ENCODE data around the gene PIK3C3. TPM values are rescaled to one million over a fixed set of nuclear protein-coding genes. Genes with fewer than 3 reads are reported as not detected.
A peak's percentile ranks its signal among the peaks of the same experiment; 100 is the strongest.
"Not testable (repeated sequence)": the region's sequence is repeated elsewhere in the genome, so short reads cannot be mapped to it uniquely, and the experiment has no call there.

Gene PIK3C3
- total RNA-seq, 1 donor from 2014 or later: 74.6 TPM

GRCh38 chr18:42009457-42009856 lies 54.4 kb downstream of the PIK3C3 start:
- peak; percentile 96 for FAIRE-seq
- not testable (repeated sequence) for DNase-seq (ENCODE audit: low spot score in 2 of 2)

- DNase-seq (ENCODE audit: low spot score in 2 of 2): no peak
- no peak for FAIRE-seq
These were observed 56.0 kb downstream of the PIK3C3 start for GRCh38 chr18:42011053-42011452.

GRCh38 chr18:42018831-42019230 lies 63.8 kb downstream of the PIK3C3 start:
- DNase-seq (ENCODE audit: low spot score in 2 of 2) (no peak), FAIRE-seq (no peak)

- FAIRE-seq: no peak
- no peak for DNase-seq (ENCODE audit: low spot score in 2 of 2)
These were observed 69.1 kb downstream of the PIK3C3 start for GRCh38 chr18:42024131-42024530.

- DNase-seq (ENCODE audit: low spot score in 2 of 2) (no peak), FAIRE-seq (no peak)
These were observed 70.5 kb downstream of the PIK3C3 start for GRCh38 chr18:42025491-42025890.

- DNase-seq (ENCODE audit: low spot score in 2 of 2) (no peak), FAIRE-seq (no peak)
These were observed 71.1 kb downstream of the PIK3C3 start for GRCh38 chr18:42025974-42026625.

GRCh38 chr18:42028247-42028832 lies 73.3 kb downstream of the PIK3C3 start:
- peak in 1 of 2 donors; percentile 30 for DNase-seq (ENCODE audit: low spot score in 2 of 2)
- peak; percentile 51 for FAIRE-seq

- DNase-seq (ENCODE audit: low spot score in 2 of 2) (no peak), FAIRE-seq (no peak)
These were observed 74.1 kb downstream of the PIK3C3 start for GRCh38 chr18:42029092-42029491.

GRCh38 chr18:42030586-42031182 lies 75.7 kb downstream of the PIK3C3 start:
- DNase-seq (ENCODE audit: low spot score in 2 of 2): no peak
- no peak for FAIRE-seq

- peak; percentile 26 for FAIRE-seq
These were observed 77.4 kb downstream of the PIK3C3 start for GRCh38 chr18:42032447-42032846.

GRCh38 chr18:42033137-42033810 lies 78.2 kb downstream of the PIK3C3 start:
- FAIRE-seq (no peak), DNase-seq (ENCODE audit: low spot score in 2 of 2) (no peak)

More at GRCh38 chr18:42032447-42032846, 77.4 kb downstream of the PIK3C3 start:
- no peak for DNase-seq (ENCODE audit: low spot score in 2 of 2)

- FAIRE-seq (no peak), DNase-seq (ENCODE audit: low spot score in 2 of 2) (no peak)
These were observed 83.9 kb downstream of the PIK3C3 start for GRCh38 chr18:42038936-42039335.

- DNase-seq (ENCODE audit: low spot score in 2 of 2) (no peak), FAIRE-seq (no peak)
These were observed 84.4 kb downstream of the PIK3C3 start for GRCh38 chr18:42039396-42039795.

- FAIRE-seq (no peak), DNase-seq (ENCODE audit: low spot score in 2 of 2) (no peak)
These were observed 86.8 kb downstream of the PIK3C3 start for GRCh38 chr18:42041793-42042192.

GRCh38 chr18:42045346-42045745 lies 90.3 kb downstream of the PIK3C3 start:
- no peak for FAIRE-seq

GRCh38 chr18:42047721-42048120 lies 92.7 kb downstream of the PIK3C3 start:
- no peak for FAIRE-seq
- no peak for DNase-seq (ENCODE audit: low spot score in 2 of 2)

More at GRCh38 chr18:42045346-42045745, 90.3 kb downstream of the PIK3C3 start:
- no peak for DNase-seq (ENCODE audit: low spot score in 2 of 2)

GRCh38 chr18:42048158-42048557 lies 93.1 kb downstream of the PIK3C3 start:
- no peak for FAIRE-seq
- no peak for DNase-seq (ENCODE audit: low spot score in 2 of 2)

GRCh38 chr18:42049536-42049935 lies 94.5 kb downstream of the PIK3C3 start:
- DNase-seq (ENCODE audit: low spot score in 2 of 2); FAIRE-seq: not testable (repeated sequence)

- DNase-seq (ENCODE audit: low spot score in 2 of 2): no peak
- peak; percentile 42 for FAIRE-seq
These were observed 96.4 kb downstream of the PIK3C3 start for GRCh38 chr18:42051411-42051810.

- FAIRE-seq (peak; percentile 69), DNase-seq (ENCODE audit: low spot score in 2 of 2) (no peak)
These were observed 97.2 kb downstream of the PIK3C3 start for GRCh38 chr18:42052122-42052708.

Data from frontal cortex (tissue), 4 donors.